H1 (cell line): ENCODE data around the gene TRAK1. TPM values are rescaled to one million over a fixed set of nuclear protein-coding genes. Genes with fewer than 3 reads are reported as not detected.

Experiments
- CTCF ChIA-PET: fragments of 300-600 bp; sonication (Branson Sonifier 250); formaldehyde crosslinking; loops from one replicate; lab custom pipeline; 2021; ENCODE audit not compliant: partially characterized antibody; lab: Charles Lee
- POLR2A ChIA-PET: fragments of 300-600 bp; sonication (Branson Sonifier 250); formaldehyde crosslinking; loops from one replicate; lab custom pipeline; 2021; ENCODE audit warnings: inconsistent platforms; ENCODE audit not compliant: partially characterized antibody; lab: Charles Lee
- DNase-seq, 2 experiments: peaks; one replicate each; pipeline versions ENCODE4 v3.0.0 to v3.0.0-alpha.2; 2010 to 2022; ENCODE audit warnings: low spot score in 2 of 2, low read depth in 1 of 2, mixed read lengths in 1 of 2
- FAIRE-seq: peaks from 2 replicates; lab custom pipeline; 2011; peaks lifted over from hg19 to GRCh38; lab: Jason Lieb, UNC
- H2AFZ ChIP-seq: 2 replicates; pipeline ENCODE4 v1.8.1; 2012; ENCODE audit warnings: low read length, inconsistent platforms
- H2AK5ac ChIP-seq: 2 replicates; pipeline ENCODE4 v1.6.1; 2013; ENCODE audit warnings: low read depth, low read length
- H2BK120ac ChIP-seq: replicated peaks from 2 replicates; pipeline ENCODE3; 2013; ENCODE audit warnings: low read depth, low read length, inconsistent platforms
- H2BK12ac ChIP-seq: 2 replicates; pipeline ENCODE4 v1.6.1; 2013; ENCODE audit warnings: low read depth, low read length
- H2BK15ac ChIP-seq: 2 replicates; pipeline ENCODE4 v1.6.1; 2013; ENCODE audit warnings: low read length
- H2BK20ac ChIP-seq: 2 replicates; pipeline ENCODE4 v1.6.1; 2013; ENCODE audit warnings: low read length
- H2BK5ac ChIP-seq: 2 replicates; pipeline ENCODE4 v1.6.1; 2013; ENCODE audit warnings: low read depth, low read length
- H3K14ac ChIP-seq: 2 replicates; pipeline ENCODE4 v1.6.1; 2013; ENCODE audit warnings: inconsistent platforms; ENCODE audit not compliant: insufficient read length
- H3K18ac ChIP-seq: 2 replicates; pipeline ENCODE4 v1.6.1; 2013; ENCODE audit warnings: low read length; ENCODE audit errors: extremely low read depth
- H3K23ac ChIP-seq: 2 replicates; pipeline ENCODE4 v1.6.1; 2013; ENCODE audit warnings: inconsistent platforms; ENCODE audit not compliant: insufficient read length
- H3K23me2 ChIP-seq: 2 replicates; pipeline ENCODE4 v1.6.1; 2013; ENCODE audit warnings: low read depth, low read length
- H3K27ac ChIP-seq: 2 replicates; pipeline ENCODE4 v1.6.1; 2011; ENCODE audit warnings: low read depth, low read length, inconsistent platforms
- H3K27me3 ChIP-seq, 4 experiments: replicated peaks in 1 of 4; 1 replicate in 1 of 4; 2 replicates in 3 of 4; pipeline versions ENCODE4 v1.6.1 to v1.8.1; 2011 to 2013; ENCODE audit warnings: low read length in 3 of 4, mild to moderate bottlenecking in 3 of 4, inconsistent platforms in 2 of 4, mixed read lengths in 2 of 4, moderate library complexity in 1 of 4; ENCODE audit not compliant: control insufficient read depth in 3 of 4, insufficient read depth in 3 of 4; ENCODE audit errors: extremely low read depth in 1 of 4
- H3K36me3 ChIP-seq, 4 experiments: 2 replicates each; pipeline versions ENCODE4 v1.6.1 to v1.8.1; 2011 to 2013; ENCODE audit warnings: mild to moderate bottlenecking in 4 of 4, low read length in 3 of 4, moderate library complexity in 2 of 4, control low read depth in 1 of 4, inconsistent platforms in 1 of 4; ENCODE audit not compliant: insufficient read depth in 4 of 4, control insufficient read depth in 2 of 4
- H3K4ac ChIP-seq: replicated peaks from 2 replicates; pipeline ENCODE3; 2013; ENCODE audit warnings: low read length, low read depth, mixed read lengths, inconsistent platforms; ENCODE audit not compliant: insufficient read length
- H3K4me1 ChIP-seq, 4 experiments: replicated peaks in 1 of 4; 1 replicate in 1 of 4; 2 replicates in 3 of 4; pipeline versions ENCODE4 v1.6.1 to v1.8.1; 2011 to 2013; ENCODE audit warnings: low read length in 3 of 4, inconsistent platforms in 2 of 4, mixed read lengths in 1 of 4; ENCODE audit not compliant: insufficient read depth in 4 of 4, control insufficient read depth in 3 of 4
- H3K4me2 ChIP-seq, 2 experiments: 2 replicates each; pipeline versions ENCODE4 v1.6.1 to v1.8.1; 2011 to 2013; ENCODE audit warnings: low read depth in 2 of 2, low read length in 2 of 2, control low read depth in 1 of 2, inconsistent platforms in 1 of 2, mild to moderate bottlenecking in 1 of 2; ENCODE audit not compliant: insufficient read depth in 1 of 2
- H3K4me3 ChIP-seq, 4 experiments: fragments of 200-600, 300-600 bp in 1 of 4; sonication (generic), shearing (Covaris generic), sonication (Bioruptor Twin) in 1 of 4; 2 replicates each; pipeline versions ENCODE4 v1.5.1 to v1.8.1; 2011 to 2016; ENCODE audit warnings: low read length in 4 of 4, low read depth in 3 of 4, control low read depth in 2 of 4, inconsistent platforms in 2 of 4, mild to moderate bottlenecking in 2 of 4, mixed read lengths in 1 of 4, moderate library complexity in 1 of 4; ENCODE audit not compliant: insufficient read depth in 2 of 4; ENCODE audit errors: extremely low read depth in 1 of 4
- H3K56ac ChIP-seq: replicated peaks from 2 replicates; pipeline ENCODE3; 2013; ENCODE audit warnings: low read depth, mild to moderate bottlenecking, mixed read lengths, low read length, inconsistent platforms; ENCODE audit not compliant: insufficient read length
- H3K79me1 ChIP-seq: 2 replicates; pipeline ENCODE4 v1.6.1; 2013; ENCODE audit warnings: low read depth, low read length, control low read depth
- H3K79me2 ChIP-seq, 2 experiments: 2 replicates each; pipeline versions ENCODE4 v1.6.1 to v1.8.1; 2012 to 2013; ENCODE audit warnings: low read length in 2 of 2, mild to moderate bottlenecking in 2 of 2, inconsistent platforms in 1 of 2; ENCODE audit not compliant: insufficient read depth in 2 of 2, control insufficient read depth in 1 of 2
- H3K9ac ChIP-seq, 4 experiments: replicated peaks in 1 of 4; 1 replicate in 1 of 4; 2 replicates in 3 of 4; pipeline versions ENCODE4 v1.6.1 to v1.8.1; 2011 to 2013; ENCODE audit warnings: low read depth in 3 of 4, low read length in 3 of 4, control low read depth in 2 of 4, mild to moderate bottlenecking in 2 of 4, moderate library complexity in 2 of 4, inconsistent platforms in 1 of 4; ENCODE audit errors: extremely low read depth in 1 of 4
- H3K9me3 ChIP-seq, 2 experiments: 2 replicates each; pipeline versions ENCODE4 v1.6.1 to v1.8.1; 2012 to 2013; ENCODE audit warnings: mild to moderate bottlenecking in 2 of 2, moderate library complexity in 2 of 2, control low read depth in 1 of 2, inconsistent platforms in 1 of 2, low read depth in 1 of 2, low read length in 1 of 2, mixed read lengths in 1 of 2; ENCODE audit not compliant: insufficient read depth in 2 of 2
- H4K20me1 ChIP-seq, 2 experiments: replicated peaks in 1 of 2; 2 replicates each; pipeline versions ENCODE3 to v1.8.1; 2011 to 2013; ENCODE audit warnings: inconsistent platforms in 2 of 2, low read length in 2 of 2, mild to moderate bottlenecking in 1 of 2; ENCODE audit not compliant: insufficient read depth in 2 of 2, control insufficient read depth in 1 of 2
- H4K5ac ChIP-seq: 2 replicates; pipeline ENCODE4 v1.6.1; 2013; ENCODE audit warnings: low read length, low read depth, mixed read lengths, inconsistent platforms; ENCODE audit not compliant: insufficient read length
- H4K8ac ChIP-seq: 2 replicates; pipeline ENCODE4 v1.8.0; 2013; ENCODE audit warnings: mild to moderate bottlenecking, moderate library complexity, low read length, inconsistent platforms; ENCODE audit not compliant: insufficient read depth; ENCODE audit errors: extremely low read depth
- H4K91ac ChIP-seq: replicated peaks from 2 replicates; pipeline ENCODE3; 2013; ENCODE audit warnings: low read length, mixed read lengths, inconsistent platforms; ENCODE audit not compliant: insufficient read length
- RAD21 ChIP-seq, 2 experiments: IDR thresholded peaks in 1 of 2; conservative IDR thresholded peaks in 1 of 2; 2 replicates each; pipeline ENCODE4 v1.6.1; 2011; ENCODE audit warnings: low read depth in 2 of 2, low read length in 2 of 2, improper control_type of control experiment in 1 of 2, inconsistent platforms in 1 of 2, mild to moderate bottlenecking in 1 of 2, moderate library complexity in 1 of 2
- SIN3A ChIP-seq, 2 experiments: IDR thresholded peaks in 1 of 2; conservative IDR thresholded peaks in 1 of 2; 2 replicates each; pipeline ENCODE4 v1.6.1; 2011 to 2012; ENCODE audit warnings: low read length in 2 of 2, improper control_type of control experiment in 1 of 2, low read depth in 1 of 2, mild to moderate bottlenecking in 1 of 2
- WGBS, 2 experiments: shearing (Covaris generic) in 1 of 2; methylation state at CpG; one replicate each; pipeline versions ENCODE4 v1.1.6 to v1.1.7; 2013 to 2015; ENCODE audit warnings: low lambda C conversion rate in 2 of 2, mixed read lengths in 2 of 2, inconsistent platforms in 1 of 2, low coverage in 1 of 2, missing lambda C conversion rate in 1 of 2; ENCODE audit not compliant: insufficient replicate concordance in 2 of 2, insufficient coverage in 1 of 2, insufficient read length in 1 of 2; ENCODE audit errors: extremely low coverage in 1 of 2, missing lambda C conversion rate in 1 of 2; 5-methylcytosine and 5-hydroxymethylcytosine counted together
- polyA plus RNA-seq, 7 experiments: library from polyadenylated mRNA; depleted of rRNA in 3 of 7; stranded (reverse) in 5 of 7; unstranded in 2 of 7; fragments of >200 nt in 5 of 7; fragments of 200-250 nt in 2 of 7; gene quantifications; 1 replicate in 5 of 7; 2 replicates in 1 of 7; 4 replicates in 1 of 7; pipeline versions ENCODE4 v1.2.1 to v1.2.3, GENCODE V29; 2011 to 2013; ENCODE audit warnings: missing spikeins in 2 of 7, mixed read lengths in 2 of 7
- total RNA-seq: library from RNA; stranded (reverse); fragmentation: NEBNext Ultra II Directional; extraction: Animal tissue kit (Norgen Biotek cat#: 25700); gene quantifications from 2 replicates; pipeline ENCODE4 v1.2.1, GENCODE V29; 2021

The TRAK1 gene
- total and polyA plus RNA-seq, 2 of the 8 experiments (the other 6 are each of a cell fraction or from before 2014, with no cell fraction given), result 21.3 to 32.7 TPM

GRCh38 chr3:42102571-42102970 lies 11.4 kb downstream of the TRAK1 start:
- H3K27me3 ChIP-seq, result no peaks in the 10 kb centered on the region
- H3K36me3 ChIP-seq, result no peaks in the 10 kb centered on the region
- no peak overlapping the region; a peak in 1 of 7 replicates for H3K9ac ChIP-seq
- H3K4ac ChIP-seq, result no peak overlapping the region
- no peaks in the 10 kb centered on the region for H3K79me2 ChIP-seq
- H3K23me2 ChIP-seq, result no peaks in the 10 kb centered on the region
- H4K20me1 ChIP-seq, result no peaks in the 10 kb centered on the region
- CTCF ChIA-PET, result interaction anchor here (0.8 to 3.7 kb wide), 7 partner anchors 8 to 145 kb away, joined by 3 to 16 read pairs (median 4); no protein-coding TSS in a partner anchor
- no peak overlapping the region for H2BK20ac ChIP-seq
- H3K14ac ChIP-seq, result no peak overlapping the region
- no peak overlapping the region for H2AFZ ChIP-seq
- H3K4me1 ChIP-seq, result peaks cover 0 to 7% (median 3%) of the 10 kb centered on the region in 4 experiments; a peak in 3 of 7 replicates
- no peak overlapping the region for H4K5ac ChIP-seq
- H2BK12ac ChIP-seq, result no peak overlapping the region
- 93% methylated on average over 6 of the region's 6 CpGs; no CpG with 5 or more reads in 1 of the 2 experiments for WGBS, 2 experiments
- H3K9me3 ChIP-seq, result peaks cover 0 to 3% of the 10 kb centered on the region in 2 experiments; a peak in 1 of 4 replicates
- no peak overlapping the region for H3K56ac ChIP-seq
- H4K91ac ChIP-seq, result no peak overlapping the region
- H3K27ac ChIP-seq, result no peak overlapping the region
- no peak overlapping the region for H3K4me2 ChIP-seq
- H2BK5ac ChIP-seq, result no peak overlapping the region
- DNase-seq, result no peak
- H2BK15ac ChIP-seq, result no peak overlapping the region
- no peak overlapping the region for H3K23ac ChIP-seq
- no peak overlapping the region for H2BK120ac ChIP-seq
- no peaks in the 10 kb centered on the region; the same call in 1 of the 2 replicates for H3K79me1 ChIP-seq
- H4K8ac ChIP-seq, result no peak overlapping the region
- no peak overlapping the region for H3K18ac ChIP-seq
- no peak for FAIRE-seq
- H3K4me3 ChIP-seq, result no peak overlapping the region
- POLR2A ChIA-PET, result no interaction called here
- H2AK5ac ChIP-seq, result no peak overlapping the region
- TF ChIP-seq RAD21 (IDR thresholded peaks at IDR 0.05 in 1 of 2, conservative IDR thresholded peaks at IDR 0.05 in 1 of 2; ENCODE audit: low read depth in 2 of 2, low read length in 2 of 2), result no peak
- TF ChIP-seq SIN3A (conservative IDR thresholded peaks at IDR 0.05 in 1 of 2, IDR thresholded peaks at IDR 0.05 in 1 of 2; ENCODE audit: low read depth in 1 of 2, low read length in 2 of 2), result no peak
